ENCODE measurements around the gene RTP5. TPM values are rescaled to one million over a fixed set of nuclear protein-coding genes. Genes with fewer than 3 reads are reported as not detected.
A peak's percentile ranks its signal among the peaks of the same experiment; 100 is the strongest.

The RTP5 gene
- total RNA-seq, 1 experiment from 2014 or later = not detected

GRCh38 chr2:241861264-241861663 lies 8.3 kb upstream of the RTP5 start:
- H3K27me3 Mint-ChIP-seq (ENCODE audit: insufficient read depth, unreplicated experiment) = no peaks in the 10 kb centered on the region
- ChIA-PET POLR2A (no interaction called here), CTCF (no interaction called here)
- H3K4me3 Mint-ChIP-seq (ENCODE audit: unreplicated experiment) = no peak overlapping the region
- Histone ChIP-seq H3K4me3 (ENCODE audit: low read depth, low read length) (no peak overlapping the region), H3K9me3 (no peaks in the 10 kb centered on the region), H3K27me3 (replicated peaks; ENCODE audit: control insufficient read depth, insufficient read depth, low read length) (no peaks in the 10 kb centered on the region), H3K36me3 (ENCODE audit: control insufficient read depth, insufficient read depth, low read length) (no peaks in the 10 kb centered on the region), H3K4me1 (no peaks in the 10 kb centered on the region)
- H3K36me3 Mint-ChIP-seq (ENCODE audit: insufficient read depth, unreplicated experiment) = peaks cover 6% of the 10 kb centered on the region
- no peak for TF ChIP-seq CTCF (IDR thresholded peaks at IDR 0.05; ENCODE audit: insufficient read depth in 1 of 2, low read depth in 1 of 2, low read length in 1 of 2, severe bottlenecking in 1 of 2, unreplicated experiment in 1 of 2)
- peak overlapping the region; percentile 1 for H3K27ac Mint-ChIP-seq (ENCODE audit: unreplicated experiment)
- H3K9me3 Mint-ChIP-seq (ENCODE audit: unreplicated experiment) = peaks cover 23% of the 10 kb centered on the region
- H3K4me1 Mint-ChIP-seq (ENCODE audit: low read depth, unreplicated experiment) = peaks cover 14% of the 10 kb centered on the region
- BruUV-seq (replicated peaks) = no TSS peak
- no peak for DNase-seq
- intact Hi-C loops (cut with micrococcal nuclease; ENCODE audit: unreplicated experiment) = no loop called here

- peaks cover 14% of the 10 kb centered on the region for H3K4me1 Mint-ChIP-seq (ENCODE audit: low read depth, unreplicated experiment)
- no peak overlapping the region for H3K27ac Mint-ChIP-seq (ENCODE audit: unreplicated experiment)
- Histone ChIP-seq H3K9me3 (no peaks in the 10 kb centered on the region), H3K27me3 (replicated peaks; ENCODE audit: control insufficient read depth, insufficient read depth, low read length) (no peaks in the 10 kb centered on the region), H3K4me3 (ENCODE audit: low read depth, low read length) (no peak overlapping the region), H3K4me1 (no peaks in the 10 kb centered on the region), H3K36me3 (ENCODE audit: control insufficient read depth, insufficient read depth, low read length) (no peaks in the 10 kb centered on the region)
- no peak overlapping the region for H3K4me3 Mint-ChIP-seq (ENCODE audit: unreplicated experiment)
- no peak for DNase-seq
- intact Hi-C loops (cut with micrococcal nuclease; ENCODE audit: unreplicated experiment) = no loop called here
- ChIA-PET POLR2A (no interaction called here), CTCF (no interaction called here)
- peaks cover 23% of the 10 kb centered on the region for H3K9me3 Mint-ChIP-seq (ENCODE audit: unreplicated experiment)
- H3K36me3 Mint-ChIP-seq (ENCODE audit: insufficient read depth, unreplicated experiment) = peaks cover 6% of the 10 kb centered on the region
- no peak for TF ChIP-seq CTCF (IDR thresholded peaks at IDR 0.05; ENCODE audit: insufficient read depth in 1 of 2, low read depth in 1 of 2, low read length in 1 of 2, severe bottlenecking in 1 of 2, unreplicated experiment in 1 of 2)
- BruUV-seq (replicated peaks) = no TSS peak
- H3K27me3 Mint-ChIP-seq (ENCODE audit: insufficient read depth, unreplicated experiment) = no peaks in the 10 kb centered on the region
Observed at GRCh38 chr2:241862093-241862492, 7.4 kb upstream of the RTP5 start.

- no peak for TF ChIP-seq CTCF (IDR thresholded peaks at IDR 0.05; ENCODE audit: insufficient read depth in 1 of 2, low read depth in 1 of 2, low read length in 1 of 2, severe bottlenecking in 1 of 2, unreplicated experiment in 1 of 2)
- Mint-ChIP-seq H3K36me3 (ENCODE audit: insufficient read depth, unreplicated experiment) (peaks cover 6% of the 10 kb centered on the region), H3K9me3 (ENCODE audit: unreplicated experiment) (peaks cover 23% of the 10 kb centered on the region), H3K27ac (ENCODE audit: unreplicated experiment) (no peak overlapping the region), H3K4me1 (ENCODE audit: low read depth, unreplicated experiment) (peaks cover 14% of the 10 kb centered on the region), H3K4me3 (ENCODE audit: unreplicated experiment) (no peak overlapping the region), H3K27me3 (ENCODE audit: insufficient read depth, unreplicated experiment) (no peaks in the 10 kb centered on the region)
- ChIA-PET CTCF (no interaction called here), POLR2A (no interaction called here)
- no peaks in the 10 kb centered on the region for H3K27me3 ChIP-seq (replicated peaks; ENCODE audit: control insufficient read depth, insufficient read depth, low read length)
- intact Hi-C loops (cut with micrococcal nuclease; ENCODE audit: unreplicated experiment) = no loop called here
- BruUV-seq (replicated peaks) = no TSS peak
- H3K9me3 ChIP-seq = no peaks in the 10 kb centered on the region
- H3K4me1 ChIP-seq = no peaks in the 10 kb centered on the region
- DNase-seq = no peak
- no peaks in the 10 kb centered on the region for H3K36me3 ChIP-seq (ENCODE audit: control insufficient read depth, insufficient read depth, low read length)
- H3K4me3 ChIP-seq (ENCODE audit: low read depth, low read length) = no peak overlapping the region
Observed at GRCh38 chr2:241862775-241863535, 6.6 kb upstream of the RTP5 start.
